GM18520 (cell line): ENCODE results near the gene STRN3.

Experiments used
- ATAC-seq: cut with Tn5 transposase; IDR thresholded peaks from one replicate; pipeline ENCODE4 v1.9.1; 2021; ENCODE audit not compliant: unreplicated experiment

STRN3 gene

DNA sequence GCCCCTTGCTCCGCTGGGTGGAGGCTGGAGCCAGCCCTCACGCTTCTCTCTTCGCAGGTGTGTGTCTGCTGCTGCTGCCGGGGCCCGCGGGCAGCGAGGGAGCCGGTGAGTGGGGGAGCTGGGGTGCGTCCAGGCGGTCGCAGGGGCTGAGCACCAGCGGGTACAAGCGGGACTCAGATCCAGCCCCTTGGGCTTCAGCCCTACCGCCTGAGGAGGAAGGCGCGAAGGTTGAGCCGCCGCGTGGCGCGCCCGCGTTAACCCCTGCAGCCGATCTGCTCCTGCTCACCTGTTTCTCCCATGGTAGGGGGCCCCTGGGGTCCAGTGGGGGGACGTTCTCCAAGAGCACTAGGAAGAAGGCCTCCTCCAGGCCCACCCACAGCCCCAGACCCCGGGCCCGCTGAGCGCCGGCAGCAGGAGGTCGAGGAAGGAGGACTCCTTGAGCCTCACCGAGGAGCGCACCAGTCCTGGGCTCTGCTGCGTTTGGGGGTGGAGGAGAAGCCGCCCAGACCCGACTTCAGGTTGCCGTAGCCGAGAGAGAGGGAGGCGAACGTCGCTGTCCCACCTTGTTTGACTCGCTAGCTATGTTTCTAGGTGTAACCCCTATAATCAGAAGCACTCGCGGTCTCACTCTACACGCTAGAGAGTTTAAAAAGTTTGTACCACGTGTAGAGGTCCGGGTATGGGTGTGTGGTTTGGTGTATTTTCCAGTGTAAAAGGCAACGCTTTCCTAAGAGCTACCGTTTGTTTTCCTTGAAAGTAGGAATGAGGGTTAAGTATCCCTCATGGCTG is 151.0 kb downstream of the STRN3 start:
- ATAC-seq, result peak; percentile 4

DNA sequence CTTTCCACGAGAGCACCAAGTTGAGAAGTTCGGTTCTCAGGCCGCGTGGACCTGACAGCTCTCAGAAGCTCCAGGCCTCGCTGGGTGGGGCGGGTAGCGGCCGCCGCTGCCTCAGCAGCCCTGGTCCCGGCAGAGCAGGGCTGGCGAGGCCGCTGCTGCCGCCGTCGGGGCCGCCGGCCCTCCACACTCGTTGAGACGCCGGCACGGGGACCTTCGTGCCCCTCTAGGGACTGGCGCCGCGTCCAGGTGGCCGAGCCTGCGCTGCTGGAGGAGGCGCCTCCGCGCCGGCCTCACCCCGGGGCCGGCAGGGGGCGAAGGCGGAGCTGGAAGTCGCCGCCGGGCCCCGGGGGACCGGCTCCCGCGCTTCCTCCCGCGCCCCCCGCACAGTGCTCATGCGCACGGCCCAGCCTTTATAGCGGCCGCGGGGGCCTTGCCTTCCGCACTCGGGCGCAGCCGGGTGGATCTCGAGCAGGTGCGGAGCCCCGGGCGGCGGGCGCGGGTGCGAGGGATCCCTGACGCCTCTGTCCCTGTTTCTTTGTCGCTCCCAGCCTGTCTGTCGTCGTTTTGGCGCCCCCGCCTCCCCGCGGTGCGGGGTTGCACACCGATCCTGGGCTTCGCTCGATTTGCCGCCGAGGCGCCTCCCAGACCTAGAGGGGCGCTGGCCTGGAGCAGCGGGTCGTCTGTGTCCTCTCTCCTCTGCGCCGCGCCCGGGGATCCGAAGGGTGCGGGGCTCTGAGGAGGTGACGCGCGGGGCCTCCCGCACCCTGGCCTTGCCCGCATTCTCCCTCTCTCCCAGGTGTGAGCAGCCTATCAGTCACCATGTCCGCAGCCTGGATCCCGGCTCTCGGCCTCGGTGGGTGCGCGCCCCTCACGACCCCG is 151.8 kb downstream of the STRN3 start, which contains the start of gene COCH:
Gene COCH (plus strand): TSS at position 440 of the 879 bp plus-strand sequence. CDS start 380 bp downstream, at position 820.
- peak; percentile 71 for ATAC-seq

DNA sequence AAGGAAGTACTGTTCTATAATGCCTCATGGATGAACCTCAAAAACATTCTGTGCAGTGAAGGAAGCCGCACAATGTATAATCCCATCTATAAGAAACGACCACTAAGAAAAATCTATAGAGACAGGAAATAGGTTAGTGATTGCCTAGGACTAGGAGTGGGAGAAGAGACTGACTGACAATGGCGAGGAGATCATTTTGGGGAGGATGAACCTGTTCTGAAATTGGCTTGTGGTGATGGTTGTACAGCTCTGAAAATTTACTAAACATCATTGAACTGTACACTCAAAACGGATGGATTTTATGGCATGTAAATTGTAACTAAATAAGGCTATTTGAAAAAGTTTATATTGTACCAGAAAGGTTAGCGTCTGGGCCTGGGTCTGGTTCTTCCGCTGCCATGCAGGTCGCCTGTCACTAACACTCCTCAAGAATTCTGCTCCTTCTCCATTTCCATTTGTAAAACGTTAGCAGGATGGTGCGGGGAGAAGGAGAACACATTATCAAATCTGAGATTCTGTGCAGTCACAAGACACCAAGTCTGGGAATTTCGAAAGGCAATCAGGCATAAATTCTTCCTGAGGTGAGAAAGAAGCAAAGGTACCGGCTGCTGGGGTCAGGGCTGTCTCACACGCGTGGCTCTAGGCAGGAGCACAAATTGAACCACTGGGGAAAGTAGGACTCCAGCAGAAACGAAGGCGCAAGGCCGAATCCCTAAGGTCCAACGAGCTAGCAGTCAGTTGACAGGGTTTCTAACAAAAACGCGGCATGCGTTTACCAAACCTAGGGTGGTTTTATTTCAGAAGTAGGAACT is 152.7 kb downstream of the STRN3 start:
- no peak for ATAC-seq

DNA sequence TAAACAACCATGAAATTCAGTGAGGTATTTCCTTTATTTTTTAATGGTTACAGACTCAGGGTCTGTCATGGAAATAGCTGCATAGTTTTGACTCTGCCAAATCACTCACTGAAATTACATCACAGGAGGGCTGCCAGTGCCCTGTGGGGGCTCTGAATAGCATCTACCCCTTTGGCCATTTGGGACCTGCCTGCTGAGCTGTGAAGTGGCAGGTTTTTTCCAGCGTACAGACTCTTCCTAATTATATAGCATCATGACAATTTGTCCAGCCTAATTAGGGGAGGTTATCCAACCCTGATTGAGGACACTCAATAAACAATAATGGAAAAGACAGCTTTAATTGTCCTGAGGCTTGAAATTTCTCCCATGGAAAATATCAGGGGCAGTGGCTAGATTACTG is 153.6 kb downstream of the STRN3 start:
- no peak for ATAC-seq

DNA sequence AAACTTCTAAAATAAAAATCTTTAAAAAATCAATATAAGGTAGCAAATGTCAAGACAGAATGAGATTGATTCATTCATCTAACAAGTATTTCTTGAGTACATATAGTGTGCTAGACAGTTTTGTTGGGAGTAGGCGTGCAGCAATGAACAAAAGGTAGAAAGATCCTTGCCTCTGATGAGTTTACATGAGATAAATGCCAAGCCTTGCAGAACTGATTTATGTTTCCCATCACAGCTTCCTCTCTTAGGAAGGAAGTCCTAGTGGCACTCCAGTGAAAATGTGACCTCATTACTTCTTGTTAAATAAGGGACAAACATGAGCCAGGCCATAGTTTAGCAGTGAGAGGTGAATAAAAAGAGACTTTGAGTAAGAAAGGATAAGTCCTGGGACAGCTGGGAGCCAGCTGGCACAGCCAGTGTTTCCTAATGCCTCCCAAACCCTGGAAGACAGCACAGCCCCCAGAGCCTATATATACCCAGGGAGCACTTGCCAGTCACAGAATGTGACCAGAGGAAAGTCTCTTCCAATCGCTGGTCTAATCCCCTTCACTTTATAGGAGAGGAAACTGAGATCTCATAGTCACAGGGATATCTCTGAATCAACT is 156.5 kb downstream of the STRN3 start:
- ATAC-seq, result no peak

DNA sequence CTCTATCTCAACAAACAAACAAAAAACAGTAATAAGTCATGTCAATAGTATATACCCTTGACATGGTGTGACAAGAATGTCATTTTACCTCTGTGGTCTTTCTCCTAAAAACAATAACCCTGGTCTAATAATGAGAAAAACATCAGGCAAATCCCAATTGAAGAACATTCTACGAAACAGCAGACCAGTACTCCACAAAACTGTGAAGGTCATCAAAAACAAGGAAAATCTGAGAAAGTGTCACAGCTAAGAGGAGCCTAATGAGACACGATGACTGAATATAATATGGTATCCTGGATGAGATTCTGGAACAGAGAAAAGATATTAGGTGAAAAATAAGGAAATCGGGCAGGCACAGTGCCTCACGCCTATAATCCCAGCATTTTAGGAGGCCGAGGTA is 157.4 kb downstream of the STRN3 start:
- ATAC-seq, result no peak

DNA sequence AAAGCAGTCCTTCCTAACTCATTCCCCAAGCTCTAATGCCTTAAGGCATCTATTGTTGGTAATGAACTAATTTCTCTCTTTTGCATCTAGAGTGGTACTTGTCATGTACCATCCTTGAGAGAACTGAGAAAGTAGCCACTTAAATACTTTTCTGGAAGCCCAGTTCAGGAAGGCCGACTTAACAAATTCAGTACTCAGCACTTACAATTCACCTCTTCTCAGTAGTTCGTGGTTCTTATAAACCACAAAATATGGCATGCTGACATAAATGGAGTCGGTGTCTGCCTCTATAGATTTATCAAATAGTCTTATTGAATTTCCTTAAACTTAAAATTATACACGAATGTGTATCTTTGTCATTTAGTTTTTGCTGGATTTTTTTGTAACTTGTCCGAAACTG is 161.2 kb downstream of the STRN3 start:
- ATAC-seq, result no peak

DNA sequence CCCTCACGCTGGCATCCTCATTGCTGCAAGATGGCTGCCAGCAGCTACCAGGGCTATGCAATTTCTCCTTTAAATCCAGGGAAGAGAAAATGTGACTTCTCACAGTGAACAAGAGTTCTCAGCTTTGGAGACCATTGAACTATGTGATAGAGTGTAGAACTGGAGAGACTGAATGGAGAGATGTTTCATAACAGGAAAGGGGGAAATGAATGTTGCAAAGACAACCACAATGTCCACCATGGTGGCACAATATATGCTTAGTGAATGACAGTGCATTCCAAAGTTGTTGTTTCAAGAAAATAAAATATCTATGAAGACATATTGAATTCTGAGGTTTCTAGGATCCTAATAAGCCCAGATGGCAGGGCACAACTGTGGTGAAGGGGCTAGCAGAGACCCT is 165.0 kb downstream of the STRN3 start:
- ATAC-seq, result no peak

DNA sequence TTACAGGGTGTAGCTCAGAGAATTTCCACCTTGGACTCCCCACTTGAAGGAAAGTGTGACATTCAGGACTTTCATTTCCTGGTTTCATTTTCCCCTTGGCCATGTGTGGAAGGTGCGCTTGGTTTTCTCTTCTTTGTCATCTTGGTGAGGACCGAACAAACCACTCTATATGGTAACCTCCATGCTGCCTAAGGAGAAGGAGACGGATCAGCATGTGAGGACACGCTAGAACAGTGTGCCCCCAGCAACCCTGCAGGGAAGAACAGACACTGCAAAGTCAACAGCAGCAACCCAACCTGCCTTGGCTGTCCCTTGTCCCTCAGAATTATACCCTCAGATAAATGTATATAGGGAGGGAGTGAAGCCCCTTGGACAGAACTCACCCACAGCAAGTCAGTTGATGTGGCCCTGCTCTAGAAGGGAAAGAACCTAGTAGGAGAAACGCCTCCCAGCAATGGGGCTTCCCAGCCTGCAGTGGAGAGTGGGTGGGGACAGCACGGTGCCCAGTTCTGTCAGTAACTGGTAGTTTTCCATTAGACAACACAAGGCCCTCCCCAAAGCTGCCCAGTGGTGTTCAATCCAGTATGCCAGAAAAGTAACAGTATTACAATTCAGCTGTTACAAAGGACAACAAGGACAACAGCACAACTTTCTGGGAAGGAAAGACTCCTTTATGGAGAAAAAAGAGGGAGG is 170.7 kb downstream of the STRN3 start:
- peak; percentile 41 for ATAC-seq

DNA sequence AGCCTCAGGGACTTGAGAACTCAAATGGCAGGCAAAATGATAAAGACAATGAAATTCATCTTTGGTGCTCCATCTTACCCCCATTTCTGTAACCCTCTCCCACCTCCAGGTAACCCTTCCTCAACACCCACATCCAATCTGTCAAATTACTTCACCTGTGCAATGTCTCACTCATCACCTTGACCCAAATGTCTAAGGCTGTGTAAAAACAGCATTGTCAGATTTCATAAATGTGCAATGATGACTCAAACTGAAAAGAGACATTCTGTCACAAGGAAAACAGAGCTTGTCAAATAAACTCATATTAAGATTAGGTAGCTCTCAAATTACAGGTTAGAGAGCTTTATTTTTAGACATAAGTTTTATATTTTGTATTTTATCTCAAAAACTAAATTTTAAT is 171.7 kb downstream of the STRN3 start:
- peak; percentile 38 for ATAC-seq

DNA sequence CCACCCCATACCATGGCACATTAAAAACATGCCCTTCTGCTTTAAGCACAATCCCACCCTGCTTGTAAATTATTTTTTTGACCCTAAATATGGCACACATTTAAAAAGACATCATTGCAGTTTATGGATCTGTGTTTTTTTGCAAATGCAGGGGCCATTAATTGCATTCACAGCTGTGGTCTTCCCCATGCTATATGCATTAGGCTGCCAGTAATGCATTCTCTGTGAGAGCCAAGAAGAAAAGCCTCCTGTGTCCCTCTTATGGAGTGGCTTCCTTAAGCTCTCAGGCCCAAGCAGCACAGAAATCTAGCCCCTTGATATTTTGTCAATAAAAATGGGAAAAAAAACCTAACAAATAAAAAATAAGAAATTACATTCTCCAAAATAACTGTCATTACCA is 172.2 kb downstream of the STRN3 start:
- ATAC-seq, result no peak

DNA sequence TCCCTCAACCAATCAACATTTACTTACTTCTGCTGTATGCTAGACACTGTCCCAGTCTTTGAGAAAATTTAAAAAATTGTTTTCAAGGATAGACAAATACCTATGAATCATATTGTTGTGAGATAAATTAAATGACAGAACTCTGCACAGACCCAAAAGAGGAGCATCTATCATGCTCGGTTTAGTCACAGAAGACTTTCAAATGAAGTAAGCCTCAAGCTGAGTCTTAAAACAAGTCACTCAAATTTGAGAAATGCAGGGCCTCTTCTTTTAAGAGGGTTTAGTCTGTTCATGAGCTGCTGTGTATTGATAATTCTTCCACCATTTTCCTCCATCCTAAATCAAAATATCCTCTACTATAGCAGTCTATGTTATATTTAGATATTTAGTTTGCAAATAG is 176.2 kb downstream of the STRN3 start:
- ATAC-seq, result no peak

DNA sequence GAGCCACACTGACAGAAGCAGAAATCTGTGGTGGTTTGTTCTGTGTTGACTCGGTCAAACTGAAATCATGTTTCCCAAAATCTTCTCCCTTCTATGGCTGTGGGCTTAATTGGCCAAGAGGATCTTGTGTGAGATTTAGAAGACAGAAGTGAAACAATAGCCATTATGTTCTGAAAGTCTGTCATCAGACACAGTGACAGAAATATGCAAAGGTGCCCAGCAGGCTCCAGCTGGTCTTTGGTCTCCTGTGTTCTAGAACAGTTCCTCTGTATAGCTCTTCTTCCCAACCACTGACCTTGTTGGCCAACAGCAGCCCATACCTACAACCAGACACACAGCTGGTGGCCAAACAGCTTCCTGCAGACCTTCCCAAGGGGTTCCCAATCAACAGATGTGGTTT is 176.8 kb downstream of the STRN3 start:
- peak; percentile 89 for ATAC-seq

DNA sequence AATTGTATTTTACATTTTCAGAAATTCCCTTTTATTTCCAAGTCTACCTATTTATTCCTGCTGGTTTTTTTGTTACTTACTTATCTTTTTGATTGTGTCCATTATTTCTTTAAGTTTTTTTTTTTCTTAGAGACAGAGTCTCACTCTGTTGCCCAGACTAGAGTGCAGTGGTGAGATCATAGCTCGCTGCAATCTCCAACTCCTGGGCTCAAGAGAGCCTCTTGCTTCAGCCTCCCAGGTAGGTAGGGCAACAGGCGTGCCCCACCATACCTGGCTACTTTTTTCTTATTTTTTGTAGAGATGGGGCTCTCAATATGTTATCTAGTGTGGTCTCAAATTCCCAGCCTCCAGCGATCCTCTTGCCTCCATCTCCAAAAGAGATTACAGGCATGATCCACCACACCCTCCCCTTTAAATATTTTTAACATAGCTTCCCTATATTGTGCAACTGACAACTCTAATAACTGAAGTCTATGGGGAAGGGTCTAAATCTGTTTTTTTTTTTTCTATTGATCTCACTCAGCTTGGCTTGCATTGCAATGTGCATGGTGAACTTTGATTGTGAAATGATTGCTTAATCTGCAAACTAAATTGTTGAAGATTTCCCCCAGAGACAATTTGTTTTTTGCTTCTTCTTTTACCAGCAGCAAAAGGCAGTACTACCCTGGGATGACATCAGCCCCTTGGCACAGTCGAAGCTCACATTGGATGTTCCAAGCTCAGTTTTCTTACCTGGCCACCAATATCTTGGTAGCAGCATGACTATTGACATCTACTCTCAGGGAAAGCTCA is 177.5 kb downstream of the STRN3 start:
- peak; percentile 14 for ATAC-seq
